ENCODE results near the gene PPWD1.
"Not testable (repeated sequence)": the region's sequence is repeated elsewhere in the genome, so short reads cannot be mapped to it uniquely, and the experiment has no call there.

DNA sequence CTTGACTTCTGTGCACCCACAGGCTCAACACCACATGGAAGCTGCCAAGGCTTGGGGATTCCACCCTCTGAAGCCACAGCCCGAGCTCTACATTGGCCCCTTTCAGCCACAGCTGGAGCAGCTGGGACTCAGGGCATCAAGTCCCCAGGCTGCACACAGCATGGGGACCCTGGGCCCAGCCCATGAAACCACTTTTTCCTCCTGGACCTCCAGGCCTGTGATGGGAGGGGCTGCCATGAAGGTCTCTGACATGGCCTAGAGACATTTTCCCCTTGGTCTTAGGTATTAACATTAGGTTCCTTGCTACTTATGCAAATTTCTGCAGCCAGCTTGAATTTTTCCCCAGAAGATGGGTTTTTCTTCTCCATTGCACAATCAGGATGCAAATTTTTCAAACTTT is 38.7 kb downstream of the PPWD1 start:
- TF ChIP-seq, protein P1, sequence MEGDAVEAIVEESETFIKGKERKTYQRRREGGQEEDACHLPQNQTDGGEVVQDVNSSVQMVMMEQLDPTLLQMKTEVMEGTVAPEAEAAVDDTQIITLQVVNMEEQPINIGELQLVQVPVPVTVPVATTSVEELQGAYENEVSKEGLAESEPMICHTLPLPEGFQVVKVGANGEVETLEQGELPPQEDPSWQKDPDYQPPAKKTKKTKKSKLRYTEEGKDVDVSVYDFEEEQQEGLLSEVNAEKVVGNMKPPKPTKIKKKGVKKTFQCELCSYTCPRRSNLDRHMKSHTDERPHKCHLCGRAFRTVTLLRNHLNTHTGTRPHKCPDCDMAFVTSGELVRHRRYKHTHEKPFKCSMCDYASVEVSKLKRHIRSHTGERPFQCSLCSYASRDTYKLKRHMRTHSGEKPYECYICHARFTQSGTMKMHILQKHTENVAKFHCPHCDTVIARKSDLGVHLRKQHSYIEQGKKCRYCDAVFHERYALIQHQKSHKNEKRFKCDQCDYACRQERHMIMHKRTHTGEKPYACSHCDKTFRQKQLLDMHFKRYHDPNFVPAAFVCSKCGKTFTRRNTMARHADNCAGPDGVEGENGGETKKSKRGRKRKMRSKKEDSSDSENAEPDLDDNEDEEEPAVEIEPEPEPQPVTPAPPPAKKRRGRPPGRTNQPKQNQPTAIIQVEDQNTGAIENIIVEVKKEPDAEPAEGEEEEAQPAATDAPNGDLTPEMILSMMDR (IDR thresholded peaks at IDR 0.05; ENCODE audit: low read length), result not testable (repeated sequence)
- not testable (repeated sequence) for TF ChIP-seq EZH2 (IDR thresholded peaks at IDR 0.05; ENCODE audit: borderline replicate concordance, low read length)
